NCI-H526 treated with DMSO at 0.1 percent for 48 hours (cell line): ENCODE results near the gene OR52E4.

Experiments
- DNase-seq: peaks from one replicate; lab custom pipeline; 2025; lab: John Stamatoyannopoulos, UW

OR52E4 gene

GRCh38 chr11:5880329-5880728 lies at the start of gene OR52E4:
Gene OR52E4 (plus strand): TSS chr11:5880629. CDS start chr11:5884293, 3,664 bp downstream.
- no peak for DNase-seq

- no peak for DNase-seq
Observed at GRCh38 chr11:5831196-5831829, 49.1 kb upstream of the OR52E4 start.

- DNase-seq = no peak
Observed at GRCh38 chr11:5833446-5833845, 47.0 kb upstream of the OR52E4 start.

- no peak for DNase-seq
Observed at GRCh38 chr11:5837695-5838094, 42.7 kb upstream of the OR52E4 start.

- no peak for DNase-seq
Observed at GRCh38 chr11:5841797-5842196, 38.6 kb upstream of the OR52E4 start, which contains the start of gene OR52E6. Gene OR52E6 (minus strand): TSS chr11:5841897. CDS start chr11:5841897, 0 bp downstream.

- no peak for DNase-seq
Observed at GRCh38 chr11:5846701-5847100, 33.7 kb upstream of the OR52E4 start.

GRCh38 chr11:5847711-5848110 lies 32.7 kb upstream of the OR52E4 start:
- DNase-seq = no peak

GRCh38 chr11:5851002-5851401 lies 29.4 kb upstream of the OR52E4 start:
- no peak for DNase-seq

GRCh38 chr11:5857590-5857989 lies 22.8 kb upstream of the OR52E4 start, which contains the start of gene OR52E8:
Gene OR52E8 (minus strand): TSS chr11:5857690. CDS start chr11:5857690, 0 bp downstream.
- no peak for DNase-seq

- DNase-seq = no peak
Observed at GRCh38 chr11:5865826-5866225, 14.6 kb upstream of the OR52E4 start.

GRCh38 chr11:5878564-5878963 lies 1.9 kb upstream of the OR52E4 start:
- DNase-seq = no peak

GRCh38 chr11:5881756-5882155 lies 1.3 kb downstream of the OR52E4 start:
- no peak for DNase-seq

- no peak for DNase-seq
Observed at GRCh38 chr11:5887172-5887571, 6.7 kb downstream of the OR52E4 start.

- no peak for DNase-seq
Observed at GRCh38 chr11:5887661-5888060, 7.2 kb downstream of the OR52E4 start.

GRCh38 chr11:5891216-5891800 lies 10.9 kb downstream of the OR52E4 start:
- peak; percentile 4 for DNase-seq

- no peak for DNase-seq
Observed at GRCh38 chr11:5892908-5893307, 12.5 kb downstream of the OR52E4 start, which contains the start of gene OR52E5. Gene OR52E5 (plus strand): TSS chr11:5893208. CDS start chr11:5900777, 7,569 bp downstream.

GRCh38 chr11:5899534-5899933 lies 19.1 kb downstream of the OR52E4 start:
- DNase-seq = no peak

- no peak for DNase-seq
Observed at GRCh38 chr11:5910540-5910939, 30.1 kb downstream of the OR52E4 start.

- no peak for DNase-seq
Observed at GRCh38 chr11:5922749-5923426, 42.5 kb downstream of the OR52E4 start.

- no peak for DNase-seq
Observed at GRCh38 chr11:5923427-5923776, 43.0 kb downstream of the OR52E4 start.

- DNase-seq = no peak
Observed at GRCh38 chr11:5923794-5924193, 43.4 kb downstream of the OR52E4 start.

GRCh38 chr11:5928271-5928670 lies 47.8 kb downstream of the OR52E4 start:
- DNase-seq = no peak

GRCh38 chr11:5928811-5929210 lies 48.4 kb downstream of the OR52E4 start:
- no peak for DNase-seq
